ENCODE results near the gene ZNF76.

- TF ChIP-seq RAD21 (IDR thresholded peaks at IDR 0.05; ENCODE audit: insufficient read depth, low read depth, low read length) (no peak), CTCF (IDR thresholded peaks at IDR 0.05 in 2 of 3, conservative IDR thresholded peaks at IDR 0.05 in 1 of 3; ENCODE audit: control insufficient read depth in 2 of 3, extremely low read depth in 1 of 3, insufficient read depth in 1 of 3, low read depth in 3 of 3, low read length in 3 of 3) (no peak), ZNF384 (IDR thresholded peaks at IDR 0.05; ENCODE audit: borderline replicate concordance, low read depth, low read length) (no peak), ZNF274 (IDR thresholded peaks at IDR 0.05; ENCODE audit: insufficient read depth, insufficient read length) (no peak), NFXL1 (IDR thresholded peaks at IDR 0.05; ENCODE audit: borderline replicate concordance) (no peak), E2F4 (IDR thresholded peaks at IDR 0.05; ENCODE audit: low read depth, low read length) (no peak), POLR2AphosphoS5 (IDR thresholded peaks at IDR 0.05; ENCODE audit: low read length) (no peak), POLR2AphosphoS2 (IDR thresholded peaks at IDR 0.05; ENCODE audit: low read depth, low read length) (no peak), ATF3 (IDR thresholded peaks at IDR 0.05; ENCODE audit: borderline replicate concordance, extremely low read depth, low read depth, low read length) (no peak)
These were observed 29.0 kb upstream of the ZNF76 start for GRCh38 chr6:35230498-35230897.

All from GM12878 (cell line).